HEK293 (cell line): ENCODE results near the gene ACTL8.

Experiments used
- YY1 ChIP-seq: fragments of 450-650 bp; formaldehyde crosslinking; IDR thresholded peaks from 2 replicates; pipeline ENCODE4 v1.5.1; 2018; ENCODE audit warnings: missing biosample characterization, missing genetic modification characterization
- ZNF132 ChIP-seq: fragments of 450-650 bp; formaldehyde crosslinking; IDR thresholded peaks from 2 replicates; pipeline ENCODE4 v1.5.1; 2017; ENCODE audit warnings: missing biosample characterization, missing genetic modification characterization, borderline replicate concordance

- TF ChIP-seq ZNF132 (tag by site-specific recombination) (no peak), YY1 (tag by site-specific recombination) (no peak)
Measured at GRCh38 chr1:17825273-17826164, 70.4 kb downstream of the ACTL8 start.
